H1 (cell line): ENCODE data around the gene TCP11. TPM values are rescaled to one million over a fixed set of nuclear protein-coding genes. Genes with fewer than 3 reads are reported as not detected.

Source experiments
- CTCF ChIA-PET: fragments of 300-600 bp; sonication (Branson Sonifier 250); formaldehyde crosslinking; loops from one replicate; lab custom pipeline; 2021; ENCODE audit not compliant: partially characterized antibody; lab: Charles Lee
- POLR2A ChIA-PET: fragments of 300-600 bp; sonication (Branson Sonifier 250); formaldehyde crosslinking; loops from one replicate; lab custom pipeline; 2021; ENCODE audit warnings: inconsistent platforms; ENCODE audit not compliant: partially characterized antibody; lab: Charles Lee
- DNase-seq, 2 experiments: peaks; one replicate each; pipeline versions ENCODE4 v3.0.0 to v3.0.0-alpha.2; 2010 to 2022; ENCODE audit warnings: low spot score in 2 of 2, low read depth in 1 of 2, mixed read lengths in 1 of 2
- FAIRE-seq: peaks from 2 replicates; lab custom pipeline; 2011; peaks lifted over from hg19 to GRCh38; lab: Jason Lieb, UNC
- H2AFZ ChIP-seq: 2 replicates; pipeline ENCODE4 v1.8.1; 2012; ENCODE audit warnings: low read length, inconsistent platforms
- H2AK5ac ChIP-seq: 2 replicates; pipeline ENCODE4 v1.6.1; 2013; ENCODE audit warnings: low read depth, low read length
- H2BK120ac ChIP-seq: replicated peaks from 2 replicates; pipeline ENCODE3; 2013; ENCODE audit warnings: low read depth, low read length, inconsistent platforms
- H2BK12ac ChIP-seq: 2 replicates; pipeline ENCODE4 v1.6.1; 2013; ENCODE audit warnings: low read depth, low read length
- H2BK15ac ChIP-seq: 2 replicates; pipeline ENCODE4 v1.6.1; 2013; ENCODE audit warnings: low read length
- H2BK20ac ChIP-seq: 2 replicates; pipeline ENCODE4 v1.6.1; 2013; ENCODE audit warnings: low read length
- H2BK5ac ChIP-seq: 2 replicates; pipeline ENCODE4 v1.6.1; 2013; ENCODE audit warnings: low read depth, low read length
- H3K14ac ChIP-seq: 2 replicates; pipeline ENCODE4 v1.6.1; 2013; ENCODE audit warnings: inconsistent platforms; ENCODE audit not compliant: insufficient read length
- H3K18ac ChIP-seq: 2 replicates; pipeline ENCODE4 v1.6.1; 2013; ENCODE audit warnings: low read length; ENCODE audit errors: extremely low read depth
- H3K23ac ChIP-seq: 2 replicates; pipeline ENCODE4 v1.6.1; 2013; ENCODE audit warnings: inconsistent platforms; ENCODE audit not compliant: insufficient read length
- H3K23me2 ChIP-seq: 2 replicates; pipeline ENCODE4 v1.6.1; 2013; ENCODE audit warnings: low read depth, low read length
- H3K27ac ChIP-seq: 2 replicates; pipeline ENCODE4 v1.6.1; 2011; ENCODE audit warnings: low read depth, low read length, inconsistent platforms
- H3K27me3 ChIP-seq, 4 experiments: replicated peaks in 1 of 4; 1 replicate in 1 of 4; 2 replicates in 3 of 4; pipeline versions ENCODE4 v1.6.1 to v1.8.1; 2011 to 2013; ENCODE audit warnings: low read length in 3 of 4, mild to moderate bottlenecking in 3 of 4, inconsistent platforms in 2 of 4, mixed read lengths in 2 of 4, moderate library complexity in 1 of 4; ENCODE audit not compliant: control insufficient read depth in 3 of 4, insufficient read depth in 3 of 4; ENCODE audit errors: extremely low read depth in 1 of 4
- H3K36me3 ChIP-seq, 4 experiments: 2 replicates each; pipeline versions ENCODE4 v1.6.1 to v1.8.1; 2011 to 2013; ENCODE audit warnings: mild to moderate bottlenecking in 4 of 4, low read length in 3 of 4, moderate library complexity in 2 of 4, control low read depth in 1 of 4, inconsistent platforms in 1 of 4; ENCODE audit not compliant: insufficient read depth in 4 of 4, control insufficient read depth in 2 of 4
- H3K4ac ChIP-seq: replicated peaks from 2 replicates; pipeline ENCODE3; 2013; ENCODE audit warnings: low read length, low read depth, mixed read lengths, inconsistent platforms; ENCODE audit not compliant: insufficient read length
- H3K4me1 ChIP-seq, 4 experiments: replicated peaks in 1 of 4; 1 replicate in 1 of 4; 2 replicates in 3 of 4; pipeline versions ENCODE4 v1.6.1 to v1.8.1; 2011 to 2013; ENCODE audit warnings: low read length in 3 of 4, inconsistent platforms in 2 of 4, mixed read lengths in 1 of 4; ENCODE audit not compliant: insufficient read depth in 4 of 4, control insufficient read depth in 3 of 4
- H3K4me2 ChIP-seq, 2 experiments: 2 replicates each; pipeline versions ENCODE4 v1.6.1 to v1.8.1; 2011 to 2013; ENCODE audit warnings: low read depth in 2 of 2, low read length in 2 of 2, control low read depth in 1 of 2, inconsistent platforms in 1 of 2, mild to moderate bottlenecking in 1 of 2; ENCODE audit not compliant: insufficient read depth in 1 of 2
- H3K4me3 ChIP-seq, 4 experiments: fragments of 200-600, 300-600 bp in 1 of 4; sonication (generic), shearing (Covaris generic), sonication (Bioruptor Twin) in 1 of 4; 2 replicates each; pipeline versions ENCODE4 v1.5.1 to v1.8.1; 2011 to 2016; ENCODE audit warnings: low read length in 4 of 4, low read depth in 3 of 4, control low read depth in 2 of 4, inconsistent platforms in 2 of 4, mild to moderate bottlenecking in 2 of 4, mixed read lengths in 1 of 4, moderate library complexity in 1 of 4; ENCODE audit not compliant: insufficient read depth in 2 of 4; ENCODE audit errors: extremely low read depth in 1 of 4
- H3K56ac ChIP-seq: replicated peaks from 2 replicates; pipeline ENCODE3; 2013; ENCODE audit warnings: low read depth, mild to moderate bottlenecking, mixed read lengths, low read length, inconsistent platforms; ENCODE audit not compliant: insufficient read length
- H3K79me1 ChIP-seq: 2 replicates; pipeline ENCODE4 v1.6.1; 2013; ENCODE audit warnings: low read depth, low read length, control low read depth
- H3K79me2 ChIP-seq, 2 experiments: 2 replicates each; pipeline versions ENCODE4 v1.6.1 to v1.8.1; 2012 to 2013; ENCODE audit warnings: low read length in 2 of 2, mild to moderate bottlenecking in 2 of 2, inconsistent platforms in 1 of 2; ENCODE audit not compliant: insufficient read depth in 2 of 2, control insufficient read depth in 1 of 2
- H3K9ac ChIP-seq, 4 experiments: replicated peaks in 1 of 4; 1 replicate in 1 of 4; 2 replicates in 3 of 4; pipeline versions ENCODE4 v1.6.1 to v1.8.1; 2011 to 2013; ENCODE audit warnings: low read depth in 3 of 4, low read length in 3 of 4, control low read depth in 2 of 4, mild to moderate bottlenecking in 2 of 4, moderate library complexity in 2 of 4, inconsistent platforms in 1 of 4; ENCODE audit errors: extremely low read depth in 1 of 4
- H3K9me3 ChIP-seq, 2 experiments: 2 replicates each; pipeline versions ENCODE4 v1.6.1 to v1.8.1; 2012 to 2013; ENCODE audit warnings: mild to moderate bottlenecking in 2 of 2, moderate library complexity in 2 of 2, control low read depth in 1 of 2, inconsistent platforms in 1 of 2, low read depth in 1 of 2, low read length in 1 of 2, mixed read lengths in 1 of 2; ENCODE audit not compliant: insufficient read depth in 2 of 2
- H4K20me1 ChIP-seq, 2 experiments: replicated peaks in 1 of 2; 2 replicates each; pipeline versions ENCODE3 to v1.8.1; 2011 to 2013; ENCODE audit warnings: inconsistent platforms in 2 of 2, low read length in 2 of 2, mild to moderate bottlenecking in 1 of 2; ENCODE audit not compliant: insufficient read depth in 2 of 2, control insufficient read depth in 1 of 2
- H4K5ac ChIP-seq: 2 replicates; pipeline ENCODE4 v1.6.1; 2013; ENCODE audit warnings: low read length, low read depth, mixed read lengths, inconsistent platforms; ENCODE audit not compliant: insufficient read length
- H4K8ac ChIP-seq: 2 replicates; pipeline ENCODE4 v1.8.0; 2013; ENCODE audit warnings: mild to moderate bottlenecking, moderate library complexity, low read length, inconsistent platforms; ENCODE audit not compliant: insufficient read depth; ENCODE audit errors: extremely low read depth
- H4K91ac ChIP-seq: replicated peaks from 2 replicates; pipeline ENCODE3; 2013; ENCODE audit warnings: low read length, mixed read lengths, inconsistent platforms; ENCODE audit not compliant: insufficient read length
- CHD1 ChIP-seq: IDR thresholded peaks from 2 replicates; pipeline ENCODE4 v1.6.1; 2012; ENCODE audit warnings: low read depth, low read length, improper control_type of control experiment
- GABPA ChIP-seq: IDR thresholded peaks from 2 replicates; pipeline ENCODE4 v1.6.1; 2011; ENCODE audit warnings: mild to moderate bottlenecking, low read length, moderate library complexity, borderline replicate concordance; ENCODE audit not compliant: insufficient read depth
- RNF2 ChIP-seq: fragments of 200-900, 300-1000 bp; sonication (generic); IDR thresholded peaks from 2 replicates; pipeline ENCODE4 v1.7.1; 2016; ENCODE audit warnings: borderline replicate concordance, low read depth, mild to moderate bottlenecking, antibody characterized with exemption, low read length; ENCODE audit not compliant: poor library complexity, severe bottlenecking; ENCODE audit errors: missing control alignments
- SRF ChIP-seq: IDR thresholded peaks from 2 replicates; pipeline ENCODE4 v1.6.1; 2011; ENCODE audit warnings: mild to moderate bottlenecking, low read depth, low read length, moderate library complexity
- TEAD4 ChIP-seq: IDR thresholded peaks from 2 replicates; pipeline ENCODE4 v1.6.1; 2012; ENCODE audit warnings: low read depth, low read length, inconsistent platforms, mixed read lengths
- WGBS, 2 experiments: shearing (Covaris generic) in 1 of 2; methylation state at CpG; one replicate each; pipeline versions ENCODE4 v1.1.6 to v1.1.7; 2013 to 2015; ENCODE audit warnings: low lambda C conversion rate in 2 of 2, mixed read lengths in 2 of 2, inconsistent platforms in 1 of 2, low coverage in 1 of 2, missing lambda C conversion rate in 1 of 2; ENCODE audit not compliant: insufficient replicate concordance in 2 of 2, insufficient coverage in 1 of 2, insufficient read length in 1 of 2; ENCODE audit errors: extremely low coverage in 1 of 2, missing lambda C conversion rate in 1 of 2; 5-methylcytosine and 5-hydroxymethylcytosine counted together
- polyA plus RNA-seq, 7 experiments: library from polyadenylated mRNA; depleted of rRNA in 3 of 7; stranded (reverse) in 5 of 7; unstranded in 2 of 7; fragments of >200 nt in 5 of 7; fragments of 200-250 nt in 2 of 7; gene quantifications; 1 replicate in 5 of 7; 2 replicates in 1 of 7; 4 replicates in 1 of 7; pipeline versions ENCODE4 v1.2.1 to v1.2.3, GENCODE V29; 2011 to 2013; ENCODE audit warnings: missing spikeins in 2 of 7, mixed read lengths in 2 of 7
- total RNA-seq: library from RNA; stranded (reverse); fragmentation: NEBNext Ultra II Directional; extraction: Animal tissue kit (Norgen Biotek cat#: 25700); gene quantifications from 2 replicates; pipeline ENCODE4 v1.2.1, GENCODE V29; 2021
- TF ChIP-seq, protein P1 (sequence below): IDR thresholded peaks from 2 replicates; pipeline ENCODE4 v1.6.1; 2011; ENCODE audit warnings: low read depth, mild to moderate bottlenecking, low read length; ENCODE audit not compliant: insufficient read depth
- TF ChIP-seq, protein P2 (sequence below): IDR thresholded peaks from 2 replicates; pipeline ENCODE4 v1.6.1; 2012; ENCODE audit warnings: inconsistent platforms

The TCP11 gene
- total and polyA plus RNA-seq, 2 of the 8 experiments (the other 6 are each of a cell fraction or from before 2014, with no cell fraction given): 0.11 TPM; not detected in 1

DNA sequence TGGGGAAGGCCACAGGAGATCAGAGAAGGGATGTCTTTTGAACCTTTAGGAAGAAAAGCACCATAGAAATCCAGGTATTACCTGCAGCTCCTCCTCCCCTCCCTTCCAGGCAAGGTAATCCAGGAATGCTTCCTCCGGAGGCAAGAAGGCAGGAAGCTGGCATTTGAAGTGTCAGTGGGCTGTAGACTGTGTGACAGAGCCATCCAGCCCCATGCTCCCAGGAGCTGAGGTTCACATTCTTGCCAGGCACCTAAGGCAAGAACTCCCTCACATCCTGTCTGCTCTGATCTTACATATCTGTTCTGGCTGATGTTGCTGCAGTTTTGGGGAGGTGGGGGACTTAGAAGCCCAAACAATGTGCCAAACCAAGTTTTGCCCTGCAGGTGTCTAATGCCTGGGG, 44.8 kb upstream of the TCP11 start:
- H2BK120ac ChIP-seq: no peak overlapping the region
- no peak overlapping the region for H4K5ac ChIP-seq
- no peak overlapping the region for H2AFZ ChIP-seq
- H3K23ac ChIP-seq: no peak overlapping the region
- H4K20me1 ChIP-seq: no peaks in the 10 kb centered on the region
- DNase-seq: no peak
- CTCF ChIA-PET: interaction anchor here (0.6 to 2.6 kb wide), 11 partner anchors 16 to 457 kb away, joined by 3 to 20 read pairs (median 3); no protein-coding TSS in a partner anchor
- H4K91ac ChIP-seq: no peak overlapping the region
- no peak overlapping the region for H3K18ac ChIP-seq
- no peak overlapping the region for H3K4me3 ChIP-seq
- TF ChIP-seq, protein P1, sequence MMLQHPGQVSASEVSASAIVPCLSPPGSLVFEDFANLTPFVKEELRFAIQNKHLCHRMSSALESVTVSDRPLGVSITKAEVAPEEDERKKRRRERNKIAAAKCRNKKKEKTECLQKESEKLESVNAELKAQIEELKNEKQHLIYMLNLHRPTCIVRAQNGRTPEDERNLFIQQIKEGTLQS: no peak
- TF ChIP-seq RNF2: no peak
- TF ChIP-seq TEAD4: no peak
- no peak for TF ChIP-seq GABPA
- TF ChIP-seq, protein P2, sequence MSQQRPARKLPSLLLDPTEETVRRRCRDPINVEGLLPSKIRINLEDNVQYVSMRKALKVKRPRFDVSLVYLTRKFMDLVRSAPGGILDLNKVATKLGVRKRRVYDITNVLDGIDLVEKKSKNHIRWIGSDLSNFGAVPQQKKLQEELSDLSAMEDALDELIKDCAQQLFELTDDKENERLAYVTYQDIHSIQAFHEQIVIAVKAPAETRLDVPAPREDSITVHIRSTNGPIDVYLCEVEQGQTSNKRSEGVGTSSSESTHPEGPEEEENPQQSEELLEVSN: no peak
- TF ChIP-seq SRF: no peak
- no peak for TF ChIP-seq CHD1
- TF ChIP-seq, all 59 proteins: peak for 0
- Histone ChIP-seq H2BK20ac (no peak overlapping the region), H3K4me1 (peaks cover 0 to 5% (median 4%) of the 10 kb centered on the region in 4 experiments; a peak in 5 of 7 replicates), H3K36me3 (no peaks in the 10 kb centered on the region), H3K9ac (no peak overlapping the region), H3K14ac (no peak overlapping the region), H2BK5ac (no peak overlapping the region), H3K4me2 (no peak overlapping the region), H3K27me3 (peaks cover 0 to 14% (median 4%) of the 10 kb centered on the region in 4 experiments; a peak in 4 of 7 replicates), H2BK12ac (no peak overlapping the region), H3K23me2 (no peaks in the 10 kb centered on the region; the same call in 1 of the 2 replicates), H3K79me1 (no peaks in the 10 kb centered on the region), H3K27ac (no peak overlapping the region), H2BK15ac (no peak overlapping the region), H3K79me2 (no peaks in the 10 kb centered on the region), H3K4ac (no peak overlapping the region), H2AK5ac (no peak overlapping the region), H3K56ac (no peak overlapping the region), H4K8ac (no peak overlapping the region), H3K9me3 (no peaks in the 10 kb centered on the region)
- FAIRE-seq: no peak
- 63% methylated on average over 1 of the region's 1 CpG; no CpG with 5 or more reads in 1 of the 2 experiments for WGBS, 2 experiments
- POLR2A ChIA-PET: no interaction called here
